GM19397 (cell line): Measurements from ENCODE around the gene CDC27.
"Not testable (repeated sequence)": the region's sequence is repeated elsewhere in the genome, so short reads cannot be mapped to it uniquely, and the experiment has no call there.

ENCODE experiments used
- ATAC-seq: cut with Tn5 transposase; IDR thresholded peaks from one replicate; pipeline ENCODE4 v1.9.1; 2021; ENCODE audit warnings: mild to moderate bottlenecking, moderate library complexity; ENCODE audit not compliant: unreplicated experiment

The CDC27 gene

GRCh38 chr17:47145351-47145750 is 43.7 kb downstream of the CDC27 start:
- no peak for ATAC-seq

GRCh38 chr17:47135235-47135634 is 53.9 kb downstream of the CDC27 start:
- no peak for ATAC-seq

- not testable (repeated sequence) for ATAC-seq
Measured at GRCh38 chr17:47134354-47134753, 54.7 kb downstream of the CDC27 start.

- ATAC-seq = no peak
Measured at GRCh38 chr17:47131761-47132160, 57.3 kb downstream of the CDC27 start.

- ATAC-seq = not testable (repeated sequence)
Measured at GRCh38 chr17:47126835-47127234, 62.3 kb downstream of the CDC27 start.

- not testable (repeated sequence) for ATAC-seq
Measured at GRCh38 chr17:47123262-47123661, 65.8 kb downstream of the CDC27 start.

GRCh38 chr17:47120521-47121095 is 68.5 kb downstream of the CDC27 start:
- no peak for ATAC-seq

GRCh38 chr17:47119746-47120520 is 69.2 kb downstream of the CDC27 start:
- no peak for ATAC-seq

- no peak for ATAC-seq
Measured at GRCh38 chr17:47117386-47117785, 71.7 kb downstream of the CDC27 start.

- ATAC-seq = no peak
Measured at GRCh38 chr17:47106130-47106529, 83.0 kb downstream of the CDC27 start.

- ATAC-seq = not testable (repeated sequence)
Measured at GRCh38 chr17:47105246-47105645, 83.8 kb downstream of the CDC27 start.

- no peak for ATAC-seq
Measured at GRCh38 chr17:47102914-47103313, 86.2 kb downstream of the CDC27 start.

- ATAC-seq = peak; percentile 97
Measured at GRCh38 chr17:47099987-47100711, 88.9 kb downstream of the CDC27 start.

- ATAC-seq = no peak
Measured at GRCh38 chr17:47099451-47099986, 89.6 kb downstream of the CDC27 start.

- ATAC-seq = no peak
Measured at GRCh38 chr17:47096343-47096742, 92.8 kb downstream of the CDC27 start.

GRCh38 chr17:47095268-47095667 is 93.8 kb downstream of the CDC27 start:
- ATAC-seq = no peak

- ATAC-seq = no peak
Measured at GRCh38 chr17:47087093-47087492, 102.0 kb downstream of the CDC27 start.

- no peak for ATAC-seq
Measured at GRCh38 chr17:47085736-47086135, 103.4 kb downstream of the CDC27 start.

- ATAC-seq = no peak
Measured at GRCh38 chr17:47078801-47079200, 110.3 kb downstream of the CDC27 start.

- no peak for ATAC-seq
Measured at GRCh38 chr17:47077576-47077975, 111.5 kb downstream of the CDC27 start.

GRCh38 chr17:47076171-47076570 is 112.9 kb downstream of the CDC27 start:
- no peak for ATAC-seq

- not testable (repeated sequence) for ATAC-seq
Measured at GRCh38 chr17:47074361-47074760, 114.7 kb downstream of the CDC27 start.
